Trophoblast cell (in vitro differentiated cells and primary cell): ENCODE data around the gene ADAMTS9.

Experiments
- DNase-seq, 2 donors: peaks; one replicate each; pipeline ENCODE4 v3.0.0-alpha.2; 2016
- H2AFZ ChIP-seq: 2 replicates; pipeline ENCODE4 v1.6.1; 2013; ENCODE audit warnings: low read length, moderate library complexity, mild to moderate bottlenecking; ENCODE audit not compliant: insufficient read depth, poor library complexity
- H2AK5ac ChIP-seq: 2 replicates; pipeline ENCODE4 v1.6.1; 2013; ENCODE audit warnings: mild to moderate bottlenecking, low read length
- H2BK120ac ChIP-seq: 2 replicates; pipeline ENCODE4 v1.6.1; 2013; ENCODE audit warnings: low read length, mild to moderate bottlenecking, moderate library complexity; ENCODE audit not compliant: insufficient read depth, poor library complexity
- H2BK12ac ChIP-seq: 2 replicates; pipeline ENCODE4 v1.6.1; 2013; ENCODE audit warnings: mild to moderate bottlenecking, low read length, moderate library complexity
- H2BK5ac ChIP-seq: 2 replicates; pipeline ENCODE4 v1.6.1; 2013; ENCODE audit warnings: low read length, low read depth, moderate library complexity, mild to moderate bottlenecking; ENCODE audit not compliant: poor library complexity
- H3K14ac ChIP-seq: 2 replicates; pipeline ENCODE4 v1.6.1; 2013; ENCODE audit warnings: mild to moderate bottlenecking, low read length
- H3K18ac ChIP-seq: 2 replicates; pipeline ENCODE4 v1.6.1; 2013; ENCODE audit warnings: mild to moderate bottlenecking, low read length
- H3K23ac ChIP-seq: 2 replicates; pipeline ENCODE4 v1.6.1; 2013; ENCODE audit warnings: low read length
- H3K27ac ChIP-seq: 2 replicates; pipeline ENCODE4 v1.5.1; 2013; ENCODE audit warnings: low read depth, mild to moderate bottlenecking, inconsistent platforms, low read length, moderate library complexity
- H3K27me3 ChIP-seq: 2 replicates; pipeline ENCODE4 v1.6.1; 2013; ENCODE audit warnings: inconsistent platforms, mild to moderate bottlenecking, low read length, moderate library complexity; ENCODE audit not compliant: insufficient read depth
- H3K36me3 ChIP-seq, 2 experiments: 1 replicate in 1 of 2; 2 replicates in 1 of 2; pipeline ENCODE4 v1.6.1; 2013; ENCODE audit warnings: low read length in 2 of 2, mild to moderate bottlenecking in 2 of 2, moderate library complexity in 1 of 2; ENCODE audit not compliant: insufficient read depth in 2 of 2, control insufficient read depth in 1 of 2
- H3K4ac ChIP-seq: 2 replicates; pipeline ENCODE4 v1.6.1; 2013; ENCODE audit warnings: low read depth, mild to moderate bottlenecking, low read length, moderate library complexity
- H3K4me1 ChIP-seq, 2 experiments: 1 replicate in 1 of 2; 2 replicates in 1 of 2; pipeline ENCODE4 v1.6.1; 2013; ENCODE audit warnings: low read length in 2 of 2, mild to moderate bottlenecking in 2 of 2, moderate library complexity in 1 of 2; ENCODE audit not compliant: insufficient read depth in 2 of 2, control insufficient read depth in 1 of 2
- H3K4me2 ChIP-seq: 2 replicates; pipeline ENCODE4 v1.6.1; 2013; ENCODE audit warnings: inconsistent platforms, mild to moderate bottlenecking, low read length, moderate library complexity
- H3K4me3 ChIP-seq: 2 replicates; pipeline ENCODE4 v1.5.1; 2013; ENCODE audit warnings: mild to moderate bottlenecking, low read depth, low read length, inconsistent platforms
- H3K79me1 ChIP-seq: one replicate; pipeline ENCODE4 v1.6.1; 2013; ENCODE audit warnings: low read length
- H3K79me2 ChIP-seq: 2 replicates; pipeline ENCODE4 v1.6.1; 2013; ENCODE audit warnings: low read length, mild to moderate bottlenecking; ENCODE audit not compliant: control insufficient read depth, insufficient read depth, poor library complexity
- H3K9ac ChIP-seq: 2 replicates; pipeline ENCODE4 v1.6.1; 2013; ENCODE audit warnings: mild to moderate bottlenecking, low read length
- H3K9me3 ChIP-seq: 2 replicates; pipeline ENCODE4 v1.6.1; 2013; ENCODE audit warnings: low read depth, mild to moderate bottlenecking, control low read depth, inconsistent platforms, low read length; ENCODE audit not compliant: insufficient read depth
- H4K12ac ChIP-seq: 2 replicates; pipeline ENCODE4 v1.6.1; 2013; ENCODE audit warnings: low read depth, mild to moderate bottlenecking, low read length, moderate library complexity
- H4K8ac ChIP-seq: 2 replicates; pipeline ENCODE4 v1.6.1; 2013; ENCODE audit warnings: low read depth, mild to moderate bottlenecking, low read length, moderate library complexity
- H4K91ac ChIP-seq: one replicate; pipeline ENCODE4 v1.6.1; 2013; ENCODE audit warnings: low read depth, mild to moderate bottlenecking, low read length, moderate library complexity
- WGBS: extraction: QIAGEN DNeasy Blood & Tissue Kit; methylation state at CpG from one replicate; pipeline ENCODE4 v1.1.7; 2013; ENCODE audit warnings: missing lambda C conversion rate; ENCODE audit not compliant: insufficient read length, insufficient coverage; ENCODE audit errors: extremely low coverage; 5-methylcytosine and 5-hydroxymethylcytosine counted together

The ADAMTS9 gene

DNA sequence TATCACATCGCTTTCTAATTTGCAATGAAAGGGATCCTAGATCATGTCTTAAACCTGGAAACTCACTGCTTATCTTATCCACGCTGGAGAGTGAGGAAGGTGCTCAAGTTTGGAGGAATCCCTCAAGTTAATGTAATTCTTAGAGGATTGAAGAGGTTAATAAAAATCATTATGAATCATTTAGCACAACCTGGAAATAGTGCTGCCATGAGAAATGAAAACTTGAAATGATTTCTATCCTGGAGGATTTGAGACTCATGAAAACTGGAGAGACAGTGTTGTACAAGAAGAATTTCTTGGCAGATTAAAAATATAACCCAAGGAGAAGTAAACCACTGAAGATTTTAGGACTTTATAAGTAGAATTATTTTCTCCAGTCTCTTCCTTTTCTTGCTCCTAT is 125.9 kb downstream of the ADAMTS9 start:
- no peaks in the 10 kb centered on the region for H3K79me2 ChIP-seq
- no peak overlapping the region for H3K14ac ChIP-seq
- H3K9ac ChIP-seq = no peak overlapping the region
- no peak overlapping the region for H4K12ac ChIP-seq
- H3K36me3 ChIP-seq = peaks cover 12 to 24% of the 10 kb centered on the region in 2 experiments
- no peak overlapping the region for H2BK120ac ChIP-seq
- no peak overlapping the region for H2AFZ ChIP-seq
- no peak for DNase-seq
- H2BK12ac ChIP-seq = no peak overlapping the region
- no peak overlapping the region for H3K23ac ChIP-seq
- WGBS = no CpG with 5 or more reads among the region's 2 CpGs
- H3K27ac ChIP-seq = no peak overlapping the region
- H4K91ac ChIP-seq = no peak overlapping the region
- no peak overlapping the region for H3K4me2 ChIP-seq
- no peak overlapping the region for H3K4ac ChIP-seq
- H3K18ac ChIP-seq = no peak overlapping the region
- H3K79me1 ChIP-seq = no peaks in the 10 kb centered on the region
- H3K9me3 ChIP-seq = no peaks in the 10 kb centered on the region
- H3K4me1 ChIP-seq = no peaks in the 10 kb centered on the region
- no peak overlapping the region for H4K8ac ChIP-seq
- H3K4me3 ChIP-seq = no peak overlapping the region
- no peaks in the 10 kb centered on the region for H3K27me3 ChIP-seq
- H2BK5ac ChIP-seq = no peak overlapping the region
- H2AK5ac ChIP-seq = no peak overlapping the region

GRCh38 chr3:64561325-64561843 is 126.4 kb downstream of the ADAMTS9 start:
- no peak overlapping the region for H2BK12ac ChIP-seq
- DNase-seq = no peak
- H3K27ac ChIP-seq = no peak overlapping the region
- no peak overlapping the region for H3K23ac ChIP-seq
- H3K36me3 ChIP-seq = peaks cover 12 to 25% of the 10 kb centered on the region in 2 experiments
- no peaks in the 10 kb centered on the region for H3K79me2 ChIP-seq
- no peak overlapping the region for H2AFZ ChIP-seq
- no peaks in the 10 kb centered on the region for H3K9me3 ChIP-seq
- H3K4me3 ChIP-seq = no peak overlapping the region
- H3K27me3 ChIP-seq = no peaks in the 10 kb centered on the region
- no peak overlapping the region for H2AK5ac ChIP-seq
- no peak overlapping the region for H3K4ac ChIP-seq
- H3K14ac ChIP-seq = no peak overlapping the region
- H4K8ac ChIP-seq = no peak overlapping the region
- H3K4me1 ChIP-seq = no peaks in the 10 kb centered on the region
- no peak overlapping the region for H2BK120ac ChIP-seq
- no peak overlapping the region for H3K9ac ChIP-seq
- H3K79me1 ChIP-seq = no peaks in the 10 kb centered on the region
- H4K91ac ChIP-seq = no peak overlapping the region
- H3K4me2 ChIP-seq = no peak overlapping the region
- WGBS = no CpG with 5 or more reads among the region's 22 CpGs
- no peak overlapping the region for H3K18ac ChIP-seq
- no peak overlapping the region for H2BK5ac ChIP-seq
- no peak overlapping the region for H4K12ac ChIP-seq

GRCh38 chr3:64560791-64561190 is 127.0 kb downstream of the ADAMTS9 start:
- Histone ChIP-seq H3K4ac (no peak overlapping the region), H3K18ac (no peak overlapping the region), H3K36me3 (peaks cover 13 to 29% of the 10 kb centered on the region in 2 experiments), H3K4me1 (no peaks in the 10 kb centered on the region), H3K4me3 (no peak overlapping the region), H4K91ac (no peak overlapping the region), H2AK5ac (no peak overlapping the region), H2AFZ (no peak overlapping the region), H3K27me3 (no peaks in the 10 kb centered on the region), H3K79me1 (no peaks in the 10 kb centered on the region), H4K8ac (no peak overlapping the region), H2BK120ac (no peak overlapping the region), H3K9ac (no peak overlapping the region), H3K27ac (no peak overlapping the region), H2BK5ac (no peak overlapping the region), H3K4me2 (no peak overlapping the region), H4K12ac (no peak overlapping the region), H3K23ac (no peak overlapping the region), H2BK12ac (no peak overlapping the region), H3K79me2 (no peaks in the 10 kb centered on the region), H3K14ac (no peak overlapping the region), H3K9me3 (no peaks in the 10 kb centered on the region)
- no peak for DNase-seq
- WGBS = no CpG with 5 or more reads among the region's 2 CpGs

DNA sequence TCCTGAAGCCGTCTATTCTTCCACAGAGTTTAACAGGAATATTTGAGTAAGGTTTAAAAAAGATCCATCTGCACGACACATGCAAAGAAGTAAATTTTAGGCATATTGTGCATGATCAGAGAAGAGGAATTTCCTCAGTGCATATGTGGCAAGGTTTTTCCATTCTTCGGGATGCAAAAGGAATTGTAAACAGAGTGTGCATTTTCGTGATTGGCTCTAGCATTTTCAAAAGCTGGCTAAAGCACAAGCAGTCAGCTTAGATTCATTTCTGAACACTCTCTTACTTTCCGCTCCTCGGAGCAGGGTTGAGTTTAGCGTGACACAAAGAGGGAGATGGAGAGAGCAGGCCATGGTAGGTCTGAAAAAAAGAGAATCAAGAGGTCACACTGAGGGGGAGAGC is 128.2 kb downstream of the ADAMTS9 start:
- Histone ChIP-seq H3K4ac (no peak overlapping the region), H3K14ac (no peak overlapping the region), H3K4me3 (no peak overlapping the region), H3K18ac (no peak overlapping the region), H2AK5ac (no peak overlapping the region), H4K8ac (no peak overlapping the region), H3K9me3 (no peaks in the 10 kb centered on the region), H3K27me3 (no peaks in the 10 kb centered on the region), H3K79me2 (no peaks in the 10 kb centered on the region), H3K27ac (no peak overlapping the region), H4K91ac (no peak overlapping the region), H3K4me1 (no peaks in the 10 kb centered on the region), H2BK5ac (no peak overlapping the region), H3K4me2 (no peak overlapping the region), H3K36me3 (peaks cover 18 to 35% of the 10 kb centered on the region in 2 experiments), H2AFZ (no peak overlapping the region), H2BK120ac (no peak overlapping the region), H3K9ac (no peak overlapping the region), H3K79me1 (no peaks in the 10 kb centered on the region), H4K12ac (no peak overlapping the region), H3K23ac (no peak overlapping the region), H2BK12ac (no peak overlapping the region)
- WGBS = no CpG with 5 or more reads among the region's 7 CpGs
- DNase-seq = no peak
